ENCODE measurements around the gene SRRM2. TPM values are rescaled to one million over a fixed set of nuclear protein-coding genes. Genes with fewer than 3 reads are reported as not detected.

Gene SRRM2
- total RNA-seq, 1 experiment from 2014 or later: 127 TPM

Small RNA genes within 50 kb of the gene (small RNA-seq; reads per million reads assigned to genes)
- gene SNORA3C: not detected

Other genes starting within 250 kb of the SRRM2 start
- gene ATP6V0C, start 238.7 kb upstream of the SRRM2 start, total RNA-seq (2014; rRNA removed; shearing (Covaris generic); ENCODE audit: low replicate concordance): 29.4 and 30.2 TPM in 2 replicates
- 22.7 and 51.7 TPM in 2 replicates for gene AMDHD2, start 232.3 kb upstream of the SRRM2 start, total RNA-seq (2014; rRNA removed; shearing (Covaris generic); ENCODE audit: low replicate concordance)
- 0.43 TPM in 1 of 2 replicates, not detected in the other for gene CEMP1, start 221.2 kb upstream of the SRRM2 start, total RNA-seq (2014; rRNA removed; shearing (Covaris generic); ENCODE audit: low replicate concordance)
- gene PDPK1, start 214.6 kb upstream of the SRRM2 start, total RNA-seq (2014; rRNA removed; shearing (Covaris generic); ENCODE audit: low replicate concordance): 24.9 and 49.5 TPM in 2 replicates
- gene KCTD5, start 70.1 kb upstream of the SRRM2 start, total RNA-seq (2014; rRNA removed; shearing (Covaris generic); ENCODE audit: low replicate concordance): 15.7 and 21.1 TPM in 2 replicates
- gene PRSS27, start 32.4 kb upstream of the SRRM2 start, total RNA-seq (2014; rRNA removed; shearing (Covaris generic); ENCODE audit: low replicate concordance): 1.4 and 2.8 TPM in 2 replicates
- gene ELOB, start 24.6 kb downstream of the SRRM2 start, total RNA-seq (2014; rRNA removed; shearing (Covaris generic); ENCODE audit: low replicate concordance): 336 and 358 TPM in 2 replicates
- not detected in 2 replicates for gene PRSS33, start 34.9 kb downstream of the SRRM2 start, total RNA-seq (2014; rRNA removed; shearing (Covaris generic); ENCODE audit: low replicate concordance)
- gene PRSS41, start 45.8 kb downstream of the SRRM2 start, total RNA-seq (2014; rRNA removed; shearing (Covaris generic); ENCODE audit: low replicate concordance): not detected in 2 replicates
- not detected in 2 replicates for gene PRSS21, start 64.6 kb downstream of the SRRM2 start, total RNA-seq (2014; rRNA removed; shearing (Covaris generic); ENCODE audit: low replicate concordance)
- not detected in 2 replicates for gene ZG16B, start 77.7 kb downstream of the SRRM2 start, total RNA-seq (2014; rRNA removed; shearing (Covaris generic); ENCODE audit: low replicate concordance)
- not detected in 2 replicates for gene PRSS22, start 105.5 kb downstream of the SRRM2 start, total RNA-seq (2014; rRNA removed; shearing (Covaris generic); ENCODE audit: low replicate concordance)
- gene FLYWCH2, start 130.6 kb downstream of the SRRM2 start, total RNA-seq (2014; rRNA removed; shearing (Covaris generic); ENCODE audit: low replicate concordance): 63.5 and 85.1 TPM in 2 replicates
- 11.0 and 22.7 TPM in 2 replicates for gene FLYWCH1, start 159.3 kb downstream of the SRRM2 start, total RNA-seq (2014; rRNA removed; shearing (Covaris generic); ENCODE audit: low replicate concordance)
- 3.4 and 8.5 TPM in 2 replicates for gene KREMEN2, start 211.6 kb downstream of the SRRM2 start, total RNA-seq (2014; rRNA removed; shearing (Covaris generic); ENCODE audit: low replicate concordance)
- 30.7 and 44.0 TPM in 2 replicates for gene PAQR4, start 216.7 kb downstream of the SRRM2 start, total RNA-seq (2014; rRNA removed; shearing (Covaris generic); ENCODE audit: low replicate concordance)
- gene PKMYT1, start 227.8 kb downstream of the SRRM2 start, total RNA-seq (2014; rRNA removed; shearing (Covaris generic); ENCODE audit: low replicate concordance): 17.6 and 30.3 TPM in 2 replicates